DOHH2 (cell line): ENCODE data around the gene CHST1.

Experiments used
- EZH2phosphoT487 ChIP-seq: fragments of 200-600 bp; sonication (generic); IDR thresholded peaks from 2 replicates; pipeline ENCODE4 v1.6.1; 2017; ENCODE audit warnings: borderline replicate concordance, mild to moderate bottlenecking, antibody characterized with exemption, low read length, moderate library complexity, mixed read lengths
- TF ChIP-seq, protein P1 (sequence below): fragments of 200-600 bp; sonication (generic); IDR thresholded peaks from one replicate; pipeline ENCODE4 v1.5.1; 2014; ENCODE audit warnings: antibody characterized with exemption, mild to moderate bottlenecking, low read depth, low read length; ENCODE audit not compliant: poor library complexity, severe bottlenecking

DNA sequence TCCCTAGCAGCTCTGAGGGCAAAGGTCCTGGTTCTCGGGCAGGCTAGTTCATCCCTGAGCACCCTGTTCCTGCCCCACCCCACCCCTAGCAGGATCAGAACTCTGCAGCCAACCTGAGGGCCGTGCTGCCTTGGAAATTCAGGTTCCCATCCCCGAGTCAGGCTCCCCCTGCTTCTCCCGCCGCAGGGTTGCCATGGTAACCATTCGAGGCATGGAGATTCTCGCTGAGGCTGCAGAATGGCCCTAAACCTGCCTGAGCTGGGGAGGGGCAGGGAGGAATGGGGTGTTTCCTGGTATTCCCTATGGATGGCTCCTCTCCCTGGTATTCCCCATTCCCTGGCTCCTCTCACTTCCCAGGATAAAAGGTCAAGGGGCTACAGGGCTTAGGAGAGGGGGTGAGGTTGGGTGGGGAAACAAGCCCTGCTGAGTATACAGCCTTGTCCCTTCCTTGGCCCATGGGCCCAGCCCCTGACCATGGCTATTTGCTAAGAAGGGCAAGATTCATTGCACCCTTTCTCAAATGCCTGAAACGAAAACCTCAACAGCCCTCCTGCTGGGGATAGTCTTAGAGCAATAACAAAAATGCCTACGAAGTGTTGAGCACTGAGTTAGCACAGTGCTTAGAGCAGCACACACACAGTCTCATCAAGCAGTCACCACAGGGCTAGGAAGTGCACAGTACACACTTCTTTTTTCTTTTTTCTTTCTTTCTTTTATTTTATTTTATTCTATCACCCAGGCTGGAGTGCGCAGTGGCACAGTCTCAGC is 58.7 kb downstream of the CHST1 start:
- TF ChIP-seq, protein P1, sequence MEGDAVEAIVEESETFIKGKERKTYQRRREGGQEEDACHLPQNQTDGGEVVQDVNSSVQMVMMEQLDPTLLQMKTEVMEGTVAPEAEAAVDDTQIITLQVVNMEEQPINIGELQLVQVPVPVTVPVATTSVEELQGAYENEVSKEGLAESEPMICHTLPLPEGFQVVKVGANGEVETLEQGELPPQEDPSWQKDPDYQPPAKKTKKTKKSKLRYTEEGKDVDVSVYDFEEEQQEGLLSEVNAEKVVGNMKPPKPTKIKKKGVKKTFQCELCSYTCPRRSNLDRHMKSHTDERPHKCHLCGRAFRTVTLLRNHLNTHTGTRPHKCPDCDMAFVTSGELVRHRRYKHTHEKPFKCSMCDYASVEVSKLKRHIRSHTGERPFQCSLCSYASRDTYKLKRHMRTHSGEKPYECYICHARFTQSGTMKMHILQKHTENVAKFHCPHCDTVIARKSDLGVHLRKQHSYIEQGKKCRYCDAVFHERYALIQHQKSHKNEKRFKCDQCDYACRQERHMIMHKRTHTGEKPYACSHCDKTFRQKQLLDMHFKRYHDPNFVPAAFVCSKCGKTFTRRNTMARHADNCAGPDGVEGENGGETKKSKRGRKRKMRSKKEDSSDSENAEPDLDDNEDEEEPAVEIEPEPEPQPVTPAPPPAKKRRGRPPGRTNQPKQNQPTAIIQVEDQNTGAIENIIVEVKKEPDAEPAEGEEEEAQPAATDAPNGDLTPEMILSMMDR: no peak
- TF ChIP-seq EZH2phosphoT487: no peak
